Fibroblast of skin of left quadriceps (primary cell): ENCODE results near the gene PAGR1.
A peak's percentile ranks its signal among the peaks of the same experiment; 100 is the strongest.
"Not testable (repeated sequence)": the region's sequence is repeated elsewhere in the genome, so short reads cannot be mapped to it uniquely, and the experiment has no call there.

Source experiments
- DNase-seq, 2 experiments: peaks; one replicate each; pipeline ENCODE4 v3.0.0-alpha.2; 2013; ENCODE audit warnings: low read depth in 2 of 2

PAGR1 gene

DNA sequence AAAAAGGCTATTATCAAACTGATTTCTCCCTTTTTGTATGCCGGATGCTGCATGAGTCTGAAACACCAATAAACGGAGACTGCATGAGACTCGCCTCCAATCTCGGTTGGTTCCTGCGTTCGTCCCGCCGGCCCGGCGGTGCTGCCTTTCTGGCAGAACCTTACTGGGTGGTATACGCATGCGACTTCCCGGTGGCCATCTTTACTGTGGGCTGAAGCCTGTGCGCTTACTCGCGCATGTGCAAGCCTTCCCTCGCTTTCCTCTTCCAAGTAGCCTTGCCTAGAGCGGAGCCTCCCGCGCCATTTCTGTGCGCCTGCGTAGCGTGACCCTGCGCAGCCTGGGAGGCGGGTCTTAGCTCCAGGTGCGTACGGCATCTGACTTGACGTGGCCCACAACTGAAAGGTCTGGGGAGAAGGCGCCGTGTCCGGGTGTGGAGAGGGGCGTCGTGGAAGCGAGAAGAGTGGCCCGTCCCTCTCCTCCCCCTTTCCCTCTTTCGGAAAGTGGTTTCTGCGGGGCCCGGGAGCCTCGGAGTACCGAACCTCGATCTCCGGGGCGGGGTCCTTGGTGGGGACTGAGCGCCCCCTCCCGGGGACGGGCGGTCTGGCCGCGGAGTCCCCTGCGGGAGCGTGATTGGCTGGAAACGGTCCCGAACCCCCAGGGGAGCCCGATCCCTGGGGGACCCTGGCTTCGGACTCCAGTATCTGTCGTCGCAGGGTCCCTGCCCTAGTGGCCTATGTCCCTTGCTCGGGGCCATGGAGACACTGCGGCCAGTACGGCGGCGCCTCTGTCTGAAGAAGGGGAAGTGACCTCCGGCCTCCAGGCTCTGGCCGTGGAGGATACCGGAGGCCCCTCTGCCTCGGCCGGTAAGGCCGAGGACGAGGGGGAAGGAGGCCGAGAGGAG lies at the start of gene PAGR1:
Gene PAGR1 (plus strand): TSS at position 360 of the 901 bp plus-strand sequence. CDS start 374 bp downstream, at position 734.
- DNase-seq = peak; percentile 98

DNA sequence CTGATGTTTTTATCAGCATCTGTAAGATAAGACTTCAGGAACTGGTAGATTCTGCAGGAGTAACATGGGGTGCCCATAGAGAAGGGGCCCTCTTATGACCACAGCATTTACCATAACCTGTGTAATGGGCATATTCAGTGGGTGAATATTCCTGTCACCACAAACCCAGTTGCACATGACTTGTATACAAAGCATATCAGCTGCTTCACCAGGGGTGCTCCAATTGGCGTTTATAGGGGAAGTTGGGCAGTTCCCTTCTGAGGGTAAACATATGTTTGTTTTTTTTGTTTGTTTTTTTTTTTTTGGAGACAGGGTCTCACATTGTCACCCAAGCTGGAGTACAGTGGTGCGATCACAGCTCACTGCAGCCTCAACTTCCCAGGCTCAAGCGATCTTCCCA lies 49.4 kb upstream of the PAGR1 start:
- no peak for DNase-seq

DNA sequence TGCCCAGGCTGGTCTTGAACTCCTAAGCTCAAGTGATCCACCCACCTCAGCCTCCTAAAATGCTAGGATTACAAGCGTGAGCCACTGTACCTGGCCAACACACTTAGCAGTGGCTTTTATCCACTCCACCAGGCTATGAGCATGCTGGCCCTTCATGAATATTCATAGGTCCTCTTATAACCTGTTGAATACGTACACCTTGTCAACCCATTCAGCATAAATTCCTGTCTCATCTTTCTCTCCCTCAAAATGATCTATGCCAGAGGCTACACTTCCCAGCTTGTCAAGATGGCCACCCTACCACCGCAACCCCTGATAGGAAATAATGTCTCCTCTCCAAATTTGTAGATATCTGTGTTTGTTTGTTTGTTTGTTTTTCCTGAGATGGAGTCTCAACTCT lies 48.9 kb upstream of the PAGR1 start:
- no peak for DNase-seq

DNA sequence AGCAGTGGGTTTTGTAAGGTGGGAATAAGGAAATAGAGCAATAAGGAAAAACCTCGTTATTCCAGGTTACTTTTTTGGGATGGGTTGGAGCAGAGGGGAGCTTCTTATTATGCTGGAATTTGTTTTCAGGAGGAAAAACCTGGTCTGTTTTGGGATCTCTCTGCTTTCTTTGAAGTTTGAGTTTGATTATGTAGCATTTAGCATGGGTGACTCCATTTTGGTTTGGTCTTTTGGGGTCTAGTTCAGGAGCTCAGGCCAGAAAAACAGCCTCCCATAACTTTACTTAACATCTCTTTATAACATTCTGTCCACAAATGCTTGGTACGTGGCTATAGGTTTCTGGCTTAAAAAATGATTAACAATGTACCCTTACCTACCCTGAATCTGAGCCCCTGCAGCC lies 46.4 kb upstream of the PAGR1 start:
- DNase-seq = no peak

DNA sequence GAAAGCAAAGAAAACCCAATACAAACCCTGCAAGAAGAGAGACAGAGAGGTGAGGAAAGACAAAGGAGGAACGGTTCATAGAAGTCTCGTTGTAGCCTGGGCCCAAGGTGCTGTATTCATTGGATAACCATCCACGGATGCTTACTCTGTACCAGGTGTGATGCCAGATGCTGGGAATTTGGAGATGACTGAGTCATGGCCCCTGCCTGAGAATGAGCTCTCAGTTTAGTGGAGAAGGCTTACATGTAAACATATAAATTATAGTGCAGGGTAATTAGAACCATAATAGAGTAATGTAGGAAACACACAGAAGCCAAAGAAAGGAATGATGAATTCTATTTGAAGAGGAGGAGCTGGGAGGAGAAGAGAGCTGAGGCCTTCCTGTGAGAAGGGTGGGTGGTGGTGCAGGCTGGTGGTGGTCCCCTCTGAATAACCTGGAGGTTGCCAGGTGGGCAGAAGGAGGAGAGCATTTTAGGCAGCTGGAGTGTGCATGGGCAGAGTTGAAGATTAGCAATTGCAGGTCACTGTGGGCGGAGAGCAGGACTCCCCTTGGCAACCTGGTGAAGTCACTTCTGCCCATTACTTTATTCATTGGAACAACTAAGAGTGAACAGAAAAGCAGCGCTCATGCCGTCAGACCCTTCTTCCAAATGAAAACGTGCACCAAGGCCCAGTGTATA lies 45.6 kb upstream of the PAGR1 start:
- no peak for DNase-seq

DNA sequence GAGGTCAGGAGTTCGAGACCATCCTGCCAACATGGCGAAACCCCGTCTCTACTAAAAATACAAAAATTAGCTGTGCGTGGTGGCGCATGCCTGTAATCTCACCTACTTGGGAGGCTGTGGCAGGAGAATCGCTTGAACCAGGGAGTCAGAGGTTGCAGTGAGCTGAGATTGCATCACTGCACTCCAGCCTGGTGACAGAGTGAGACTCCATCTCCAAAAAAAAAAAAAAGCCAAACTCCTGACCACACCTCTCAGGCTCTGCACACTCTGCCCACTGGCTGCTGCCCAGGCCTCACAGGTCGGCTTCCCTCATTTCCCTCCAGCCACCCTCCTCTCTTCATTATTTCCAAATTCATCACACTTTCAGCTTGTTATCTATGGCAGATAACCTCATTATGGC lies 43.6 kb upstream of the PAGR1 start:
- DNase-seq = not testable (repeated sequence)

DNA sequence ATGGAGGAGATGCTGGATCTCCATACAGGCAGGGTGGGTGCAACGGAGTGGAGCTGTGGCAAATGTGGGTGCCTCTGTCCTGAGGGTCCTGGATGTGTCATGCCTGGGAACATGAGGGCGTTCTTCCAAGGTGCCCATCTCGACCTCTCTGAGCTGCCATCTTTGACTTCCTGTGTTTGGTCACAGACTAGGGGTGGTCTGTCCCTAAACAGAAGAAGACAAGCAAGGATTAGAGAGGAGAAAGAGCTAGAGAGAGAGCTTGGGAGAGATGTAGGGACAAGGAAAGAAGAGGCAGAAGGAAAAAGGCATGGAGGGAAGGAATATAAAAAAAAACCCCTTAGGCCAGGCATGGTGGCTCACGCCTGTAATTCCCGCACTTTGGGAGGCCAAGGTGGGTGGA lies 41.2 kb upstream of the PAGR1 start:
- no peak for DNase-seq

DNA sequence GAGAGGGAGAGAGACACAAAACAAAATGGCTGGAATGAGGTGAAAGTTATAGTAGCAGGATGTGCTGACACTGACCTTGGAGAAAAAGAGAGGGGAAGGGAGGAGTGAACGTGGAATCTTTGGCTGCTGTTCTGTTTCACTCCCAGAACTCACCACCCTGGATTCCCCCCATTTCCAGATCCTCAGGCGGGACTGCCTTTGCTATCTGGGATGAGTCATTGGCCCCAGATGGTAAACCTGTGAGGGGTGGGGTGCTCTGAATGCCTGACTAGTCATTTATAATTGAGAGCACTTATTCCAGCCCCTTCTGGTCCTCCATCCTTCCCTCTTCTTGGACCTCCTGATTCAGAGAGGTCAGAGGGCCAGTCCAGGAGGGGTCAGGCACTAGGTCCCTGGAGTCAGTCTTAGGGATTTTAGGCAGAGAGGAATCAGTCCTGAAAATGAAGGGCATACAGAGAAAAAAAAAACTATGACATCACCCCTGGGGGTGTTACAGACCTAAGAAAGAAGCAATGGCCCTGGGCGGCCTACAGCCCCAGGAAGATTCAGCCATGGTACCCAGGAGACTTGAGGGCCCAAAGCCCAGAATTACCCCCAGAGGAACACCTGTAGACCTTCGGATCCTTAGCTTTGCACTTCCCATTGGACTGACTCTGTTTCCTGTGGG lies 40.1 kb upstream of the PAGR1 start:
- DNase-seq = no peak

DNA sequence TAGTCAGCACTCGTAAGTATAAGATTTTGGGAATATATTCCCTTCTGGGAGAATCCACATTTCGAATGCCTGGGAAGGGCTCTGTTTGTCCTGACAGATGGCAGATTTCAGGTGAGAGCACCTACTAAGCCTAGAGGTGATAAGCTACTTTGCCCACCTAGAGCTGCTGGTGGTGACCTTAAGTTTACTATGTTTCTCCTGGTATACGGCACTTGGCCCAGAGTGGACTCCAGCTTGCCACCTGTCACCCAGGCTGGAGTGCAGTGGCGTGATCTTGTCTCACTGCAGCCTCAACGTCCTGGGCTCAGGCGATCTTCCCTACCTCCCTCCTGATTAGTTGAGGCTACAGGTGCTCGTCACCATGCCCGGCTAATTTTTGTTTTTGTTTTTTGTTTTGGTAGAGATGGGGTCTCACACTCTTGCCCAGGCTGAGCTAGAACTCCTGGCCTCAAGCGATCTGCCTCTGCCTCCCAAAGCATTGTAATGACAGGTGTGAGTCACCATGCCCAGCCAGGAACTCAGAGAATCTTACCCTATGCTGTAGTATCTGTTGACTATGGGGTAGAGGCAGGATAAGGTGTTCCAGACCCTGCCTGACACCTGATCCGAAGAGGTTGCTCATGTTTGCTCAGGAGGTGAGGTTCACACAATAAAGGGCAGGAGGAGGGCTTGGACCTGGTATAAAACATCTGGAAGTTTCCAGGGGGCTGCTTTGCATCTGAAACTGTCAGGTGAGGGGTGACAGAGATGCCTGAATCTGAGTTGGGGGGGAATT lies 38.2 kb upstream of the PAGR1 start, which contains the start of gene ZG16:
Gene ZG16 (plus strand): TSS at position 681 of the 775 bp plus-strand sequence. CDS start 1,011 bp downstream, outside the sequence.
- no peak for DNase-seq

DNA sequence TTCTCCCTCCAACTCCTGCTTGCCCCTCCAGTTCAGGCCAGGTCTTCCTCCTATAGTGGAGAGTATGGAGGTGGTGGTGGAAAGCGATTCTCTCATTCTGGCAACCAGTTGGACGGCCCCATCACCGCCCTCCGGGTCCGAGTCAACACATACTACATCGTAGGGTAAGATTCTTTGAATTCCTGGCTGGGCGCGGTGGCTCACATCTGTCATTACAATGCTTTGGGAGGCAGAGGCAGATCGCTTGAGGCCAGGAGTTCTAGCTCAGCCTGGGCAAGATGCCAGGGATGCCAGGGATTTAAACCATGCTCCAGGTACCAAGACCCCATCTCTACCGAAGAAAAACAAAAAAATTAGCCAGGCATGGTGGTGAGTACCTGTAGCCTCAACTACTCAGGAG lies 36.5 kb upstream of the PAGR1 start:
- DNase-seq = no peak

DNA sequence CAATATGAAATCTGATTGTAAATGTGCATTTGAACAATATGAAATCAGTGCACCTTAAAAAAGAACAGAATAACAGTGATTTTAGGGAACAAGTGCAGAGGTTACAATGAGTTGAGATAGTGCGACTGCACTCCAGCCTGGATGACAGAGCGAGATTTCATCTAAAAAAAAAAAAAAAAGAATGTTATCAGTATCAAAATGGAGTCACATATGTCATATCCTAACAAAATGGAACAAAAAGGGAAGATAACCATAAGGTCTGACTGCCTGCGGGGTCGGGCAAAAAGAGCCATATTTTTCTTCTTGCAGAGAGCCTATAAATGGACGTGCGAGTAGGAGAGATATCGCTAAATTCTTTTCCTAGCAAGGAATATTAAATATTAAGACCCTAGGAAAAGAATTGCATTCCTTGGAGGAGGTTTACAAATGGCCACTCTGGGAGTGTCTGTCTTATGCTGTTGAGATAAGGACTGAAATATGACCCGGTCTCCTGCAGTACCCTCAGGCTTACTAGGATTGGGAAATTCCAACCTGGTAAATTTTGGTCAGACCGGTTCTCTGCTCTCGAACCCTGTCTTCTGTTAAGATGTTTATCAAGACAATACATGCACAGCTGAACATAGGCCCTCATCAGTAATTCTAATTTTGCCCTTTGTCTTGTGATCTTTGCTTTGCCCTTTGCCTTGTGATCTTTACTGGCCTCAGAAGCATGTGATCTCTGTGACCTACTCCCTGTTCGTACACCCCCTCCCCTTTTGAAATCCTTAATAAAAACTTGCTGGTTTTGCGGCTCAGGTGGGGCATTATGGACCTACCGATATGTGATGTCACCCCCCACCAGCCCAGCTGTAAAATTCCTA lies 32.6 kb upstream of the PAGR1 start:
- not testable (repeated sequence) for DNase-seq

DNA sequence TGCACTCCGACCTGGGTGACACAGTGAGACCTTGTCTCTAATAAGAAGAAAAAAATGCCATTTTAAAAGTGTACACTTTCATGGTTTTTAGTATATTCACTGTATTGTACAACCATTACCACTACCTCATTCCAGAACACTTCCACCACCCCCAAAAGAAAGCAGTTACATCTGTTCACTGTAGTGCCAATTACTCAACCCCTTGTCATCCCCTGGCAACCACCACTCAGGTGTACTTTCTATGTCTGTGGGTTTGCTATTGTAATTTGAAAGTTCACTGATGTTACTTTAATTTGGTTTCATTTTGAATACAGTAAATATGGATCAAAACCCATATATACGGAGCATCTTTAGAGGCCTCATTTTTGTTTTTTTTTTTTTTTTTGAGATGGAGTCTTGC lies 31.8 kb upstream of the PAGR1 start:
- DNase-seq = no peak

DNA sequence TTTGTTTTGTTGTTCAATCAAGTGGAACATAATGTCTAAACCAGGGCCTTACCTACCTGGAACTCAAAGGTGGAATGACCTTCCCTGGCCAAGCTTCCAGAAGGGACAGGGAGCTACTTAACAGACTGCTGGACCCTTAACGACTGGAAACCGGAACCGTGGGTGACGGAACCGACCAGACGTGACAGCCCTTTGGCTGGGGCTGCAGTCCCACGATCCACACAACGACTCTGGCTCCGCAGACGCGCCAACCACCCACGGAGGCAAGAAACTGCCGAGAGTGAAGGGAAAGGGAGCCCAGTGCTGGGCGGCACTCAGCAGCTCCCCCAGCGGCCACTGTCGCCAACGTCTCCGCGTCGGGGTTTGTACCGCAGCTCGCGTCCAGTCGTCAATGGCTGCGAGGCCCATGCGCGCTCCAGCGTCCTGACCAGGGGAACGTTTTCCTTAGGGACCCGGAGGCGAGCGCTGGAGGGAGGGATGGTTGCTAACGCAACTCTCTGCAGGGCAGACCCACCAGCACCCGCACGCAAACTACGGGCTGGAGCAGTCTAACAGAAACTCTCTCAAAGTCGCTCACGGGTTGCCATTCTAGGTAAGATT lies 31.0 kb upstream of the PAGR1 start:
- no peak for DNase-seq

DNA sequence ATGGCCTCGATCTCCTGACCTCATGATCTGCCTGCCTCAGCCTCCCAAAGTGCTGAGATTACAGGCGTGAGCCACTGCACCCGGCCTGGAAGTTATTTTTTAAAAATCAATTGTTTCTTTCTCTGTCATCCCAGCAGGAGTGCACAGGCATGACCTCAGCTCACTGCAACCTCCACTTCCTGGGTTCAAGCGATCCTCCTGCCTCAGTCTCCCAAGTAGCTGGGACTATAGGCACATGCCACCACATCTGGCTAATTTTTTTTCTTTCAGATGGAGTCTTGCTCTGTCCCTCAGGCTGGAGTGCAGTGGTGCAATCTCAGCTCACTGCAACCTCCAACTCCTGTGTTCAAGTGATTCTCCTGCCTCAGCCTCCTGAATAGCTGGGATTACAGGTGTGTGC lies 28.8 kb upstream of the PAGR1 start:
- DNase-seq = not testable (repeated sequence)

DNA sequence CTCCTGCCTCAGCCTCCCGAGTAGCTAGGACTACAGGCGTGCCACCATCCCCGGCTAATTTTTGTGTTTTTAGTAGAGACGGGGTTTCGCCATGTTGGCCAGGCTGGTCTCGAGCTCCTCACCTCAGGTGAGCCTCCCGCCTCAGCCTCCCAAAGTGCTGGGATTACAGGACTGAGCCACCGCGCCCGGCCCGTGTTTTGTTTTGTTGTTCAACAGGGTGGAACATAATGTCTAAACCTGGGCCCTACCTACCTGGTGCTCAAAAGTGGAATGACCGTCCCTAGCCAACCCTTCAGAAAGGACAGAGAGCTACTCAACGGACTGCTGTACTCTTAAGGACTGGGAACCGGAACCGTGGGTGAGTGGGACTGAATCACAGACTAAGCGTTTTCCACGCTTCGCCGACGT lies 26.2 kb upstream of the PAGR1 start:
- DNase-seq = no peak

DNA sequence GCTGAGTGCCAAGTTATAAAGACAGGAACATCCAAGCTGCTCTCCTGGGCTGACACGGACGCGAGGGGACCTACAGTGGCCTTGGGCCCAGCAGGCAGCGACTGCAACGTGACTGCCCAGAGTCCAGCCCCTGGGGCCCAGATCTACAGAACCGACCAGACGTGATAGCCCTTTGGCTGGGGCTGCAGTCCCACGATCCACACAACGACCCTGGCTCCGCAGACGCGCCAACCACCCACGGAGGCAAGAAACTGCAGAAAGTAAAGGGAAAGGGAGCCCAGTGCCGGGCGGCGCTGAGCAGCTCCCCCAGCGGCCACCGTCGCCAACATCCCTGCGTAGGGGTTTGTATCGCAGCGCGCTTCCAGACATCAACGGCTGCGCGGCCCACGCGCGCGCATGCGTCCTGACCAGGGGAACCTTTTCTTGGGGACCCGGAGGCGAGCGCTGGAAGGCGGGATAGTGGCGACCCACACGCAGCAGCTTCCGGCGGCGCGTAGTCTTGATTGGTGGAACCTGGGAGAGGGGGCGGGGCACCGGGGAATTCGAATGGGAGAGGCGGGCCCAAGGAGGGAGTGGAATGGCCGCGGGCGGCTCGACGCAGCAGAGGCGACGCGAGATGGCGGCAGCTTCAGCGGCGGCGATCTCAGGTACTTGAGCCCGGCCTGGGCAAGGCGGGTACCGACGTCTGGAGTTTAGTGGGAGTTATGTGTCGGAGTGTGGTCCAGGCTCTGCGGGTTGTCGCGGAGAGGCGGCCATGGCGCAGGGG lies 25.6 kb upstream of the PAGR1 start, which contains the start of gene KIF22:
Gene KIF22 (plus strand): TSS at position 569 of the 766 bp plus-strand sequence. CDS start 9 bp downstream, at position 578.
- peak; percentile 98 for DNase-seq

DNA sequence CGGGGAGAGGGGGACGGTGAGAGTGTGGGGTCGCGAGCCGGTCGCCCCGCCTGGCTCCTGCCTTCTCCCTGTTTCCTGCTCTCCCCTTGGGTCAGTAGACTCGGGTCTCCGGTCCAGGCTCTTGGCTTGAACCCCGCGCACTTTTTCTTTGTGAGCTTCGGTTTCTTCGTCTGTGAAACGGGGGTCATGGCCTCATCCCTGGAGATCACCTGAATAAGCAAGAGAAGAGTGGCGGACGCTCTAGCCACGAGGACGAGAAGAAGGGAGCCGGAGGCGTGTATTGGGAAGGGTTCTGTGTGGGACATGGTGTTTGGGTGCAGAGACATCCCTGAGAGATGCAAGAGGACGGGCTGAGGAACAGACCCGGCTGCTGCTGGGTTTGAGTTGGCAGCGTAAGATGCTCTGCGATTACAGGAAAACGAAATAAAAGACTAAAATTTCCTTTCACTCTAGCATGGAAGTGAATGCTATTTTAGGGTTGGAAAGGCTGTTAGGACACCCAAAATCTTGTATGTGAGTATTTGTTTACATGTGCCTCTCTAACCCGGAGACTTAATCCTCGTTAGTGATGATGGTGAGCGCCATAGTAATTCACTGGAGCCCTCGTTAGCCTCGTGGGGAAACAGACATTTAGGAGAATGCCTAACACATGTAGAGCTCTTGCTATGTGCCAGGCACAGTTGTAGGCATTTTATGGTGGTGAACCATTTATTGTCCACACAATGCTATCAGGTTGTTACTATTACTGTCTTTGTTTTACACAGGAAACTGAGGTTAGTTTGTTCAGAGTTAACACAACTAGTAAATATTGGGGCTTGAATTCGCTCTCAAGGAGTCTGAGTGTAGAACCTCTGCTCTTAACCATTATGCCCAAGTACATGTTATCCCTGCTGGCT lies 24.8 kb upstream of the PAGR1 start:
- DNase-seq = no peak
